Breast epithelium (tissue), 4 donors: Measurements from ENCODE around the gene WNT7B. TPM values are rescaled to one million over a fixed set of nuclear protein-coding genes. Genes with fewer than 3 reads are reported as not detected.
"Not testable (repeated sequence)": the region's sequence is repeated elsewhere in the genome, so short reads cannot be mapped to it uniquely, and the experiment has no call there.

Source experiments
- DNase-seq, 2 donors: peaks; one replicate each; pipeline ENCODE4 v3.0.0-alpha.2; 2019; ENCODE audit warnings: low spot score in 2 of 2
- H3K27ac ChIP-seq, 2 donors: fragments of 200-600 bp; sonication (generic) in 1 of 2; one replicate each; pipeline ENCODE4 v1.5.1; 2016 to 2019; ENCODE audit warnings: mild to moderate bottlenecking in 1 of 2
- H3K27me3 ChIP-seq, 2 donors: fragments of 200-600 bp; sonication (generic) in 1 of 2; one replicate each; pipeline versions ENCODE4 v1.5.1 to v1.6.0; 2017 to 2019; ENCODE audit warnings: control low read depth in 1 of 2, mild to moderate bottlenecking in 1 of 2
- H3K36me3 ChIP-seq: fragments of 200-600 bp; one replicate; pipeline ENCODE4 v1.5.1; 2019
- H3K4me1 ChIP-seq, 2 donors: fragments of 200-600 bp; sonication (generic); one replicate each; pipeline ENCODE4 v1.5.1; 2016 to 2019; ENCODE audit warnings: control low read depth in 1 of 2
- H3K4me3 ChIP-seq, 3 donors: fragments of 200-600 bp; sonication (generic); 1 replicate in 2 of 3; 2 replicates in 1 of 3; pipeline ENCODE4 v1.5.1; 2016 to 2019; ENCODE audit warnings: mild to moderate bottlenecking in 3 of 3, moderate library complexity in 2 of 3
- H3K9me3 ChIP-seq, 2 donors: fragments of 200-600 bp; sonication (generic) in 1 of 2; one replicate each; pipeline ENCODE4 v1.5.1; 2016 to 2019; ENCODE audit warnings: control low read depth in 1 of 2
- CTCF ChIP-seq, 3 donors: fragments of 450-650 bp; IDR thresholded peaks; one replicate each; pipeline ENCODE4 v1.5.1; 2016 to 2017; ENCODE audit warnings: antibody characterized with exemption in 3 of 3, mild to moderate bottlenecking in 3 of 3, moderate library complexity in 3 of 3
- POLR2A ChIP-seq: fragments of 450-650 bp; IDR thresholded peaks from one replicate; pipeline ENCODE4 v1.6.1; 2016; ENCODE audit warnings: antibody characterized with exemption, mild to moderate bottlenecking, moderate library complexity
- POLR2AphosphoS5 ChIP-seq, 3 donors: sonication (generic); formaldehyde crosslinking; IDR thresholded peaks; one replicate each; pipeline ENCODE4 v1.6.1; 2017; ENCODE audit warnings: antibody characterized with exemption in 3 of 3
- intact Hi-C: fragments of 100-400 bp; cut with DNase I; formaldehyde crosslinking; loops from one replicate; pipeline ENCODE4 v1.15.1; 2023; ENCODE audit warnings: low total_unique reads
- total RNA-seq, 3 donors: library from RNA; depleted of rRNA; stranded (reverse); fragments of >200 nt; gene quantifications; one replicate each; pipeline ENCODE4 v1.1.0, GENCODE V29; 2016

Gene WNT7B
- total RNA-seq, 3 donors from 2014 or later, result 2.2 to 2.9 TPM; not detected in 1

GRCh38 chr22:46008291-46008690, 31.3 kb upstream of the WNT7B start:
- peaks cover 22 to 26% of the 10 kb centered on the region in 2 donors for H3K4me1 ChIP-seq
- DNase-seq, result no peak
- no peaks in the 10 kb centered on the region for H3K36me3 ChIP-seq
- TF ChIP-seq POLR2AphosphoS5 (IDR thresholded peaks at IDR 0.05) (no peak), POLR2A (no peak), CTCF (IDR thresholded peaks at IDR 0.05) (no peak)
- intact Hi-C loops, result no loop called here
- H3K27ac ChIP-seq, result peak overlapping the region; percentile 98 to 100
- H3K9me3 ChIP-seq, result peaks cover 0 to 5% of the 10 kb centered on the region in 2 donors
- H3K27me3 ChIP-seq, result no peaks in the 10 kb centered on the region
- peak overlapping the region in 1 of 3 donors; percentile 51 for H3K4me3 ChIP-seq

GRCh38 chr22:46007848-46008261, 30.9 kb upstream of the WNT7B start:
- TF ChIP-seq CTCF (IDR thresholded peaks at IDR 0.05) (no peak), POLR2AphosphoS5 (IDR thresholded peaks at IDR 0.05) (peak; percentile 51 to 77 (median 71)), POLR2A (no peak)
- Histone ChIP-seq H3K9me3 (peaks cover 0 to 5% of the 10 kb centered on the region in 2 donors), H3K4me1 (peaks cover 18 to 22% of the 10 kb centered on the region in 2 donors), H3K36me3 (no peaks in the 10 kb centered on the region), H3K27me3 (no peaks in the 10 kb centered on the region), H3K27ac (peak overlapping the region; percentile 98 to 100), H3K4me3 (peak overlapping the region; percentile 15 to 51 (median 15))
- intact Hi-C loops, result no loop called here
- DNase-seq, result peak; percentile 78 to 90

- peak overlapping the region; percentile 15 to 51 (median 15) for H3K4me3 ChIP-seq
- intact Hi-C loops, result no loop called here
- peaks cover 17 to 18% of the 10 kb centered on the region in 2 donors for H3K4me1 ChIP-seq
- peak; percentile 73 for DNase-seq
- peaks cover 0 to 5% of the 10 kb centered on the region in 2 donors for H3K9me3 ChIP-seq
- no peaks in the 10 kb centered on the region for H3K36me3 ChIP-seq
- H3K27ac ChIP-seq, result peak overlapping the region; percentile 98 to 100
- H3K27me3 ChIP-seq, result no peaks in the 10 kb centered on the region
- TF ChIP-seq POLR2A (no peak), POLR2AphosphoS5 (IDR thresholded peaks at IDR 0.05) (peak in 1 of 3 donors; percentile 19), CTCF (IDR thresholded peaks at IDR 0.05) (peak in 1 of 3 donors; percentile 12)
Measured at GRCh38 chr22:46007003-46007847, 30.3 kb upstream of the WNT7B start.

GRCh38 chr22:46006379-46007002, 29.5 kb upstream of the WNT7B start:
- peak; percentile 89 to 93 for DNase-seq
- H3K4me1 ChIP-seq, result peaks cover 17 to 18% of the 10 kb centered on the region in 2 donors
- H3K4me3 ChIP-seq, result peak overlapping the region; percentile 15 to 51 (median 15)
- intact Hi-C loops, result no loop called here
- TF ChIP-seq POLR2AphosphoS5 (IDR thresholded peaks at IDR 0.05), result peak; percentile 56 to 73 (median 58)
- peak; percentile 98 to 99 (median 98) for TF ChIP-seq CTCF (IDR thresholded peaks at IDR 0.05)
- TF ChIP-seq POLR2A, result no peak
- H3K36me3 ChIP-seq, result no peaks in the 10 kb centered on the region
- peaks cover 0 to 5% of the 10 kb centered on the region in 2 donors for H3K9me3 ChIP-seq
- H3K27me3 ChIP-seq, result no peaks in the 10 kb centered on the region
- peak overlapping the region; percentile 98 to 100 for H3K27ac ChIP-seq

GRCh38 chr22:46005116-46005705, 28.2 kb upstream of the WNT7B start:
- H3K4me1 ChIP-seq, result peaks cover 17 to 18% of the 10 kb centered on the region in 2 donors
- H3K27me3 ChIP-seq, H3K4me3 ChIP-seq, H3K27ac ChIP-seq, H3K36me3 ChIP-seq, H3K9me3 ChIP-seq, DNase-seq, intact Hi-C loops: not testable (repeated sequence)
